ENCODE results near the gene ADGRB3. TPM values are rescaled to one million over a fixed set of nuclear protein-coding genes. Genes with fewer than 3 reads are reported as not detected.

ADGRB3 gene
- total RNA-seq, 4 donors from 2014 or later, result 5.3 to 15.6 (median 7.6) TPM

DNA sequence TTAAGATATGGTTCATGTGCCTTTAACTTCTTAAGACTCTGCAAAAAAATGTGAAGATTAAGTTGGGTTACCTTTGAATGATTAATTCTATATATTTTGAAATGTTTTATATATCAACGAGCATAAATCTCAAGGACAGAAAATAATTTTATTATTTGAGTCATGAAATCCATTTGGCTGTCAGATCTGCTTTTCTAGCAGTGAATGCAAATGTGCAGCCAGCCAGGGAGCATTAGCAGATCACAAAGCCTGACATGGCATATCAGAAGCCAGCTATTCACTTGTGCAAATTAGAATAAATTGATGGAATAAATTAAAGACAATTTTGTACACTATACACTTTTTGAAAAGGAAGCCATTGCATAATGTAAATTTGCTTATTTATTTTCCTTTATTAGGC is 424.3 kb downstream of the ADGRB3 start:
- Histone ChIP-seq H3K4me1 (no peaks in the 10 kb centered on the region), H3K27ac (no peak overlapping the region), H3K9me3 (no peaks in the 10 kb centered on the region), H3K27me3 (no peaks in the 10 kb centered on the region), H3K36me3 (no peaks in the 10 kb centered on the region), H3K4me3 (no peak overlapping the region)
- TF ChIP-seq, protein P1, sequence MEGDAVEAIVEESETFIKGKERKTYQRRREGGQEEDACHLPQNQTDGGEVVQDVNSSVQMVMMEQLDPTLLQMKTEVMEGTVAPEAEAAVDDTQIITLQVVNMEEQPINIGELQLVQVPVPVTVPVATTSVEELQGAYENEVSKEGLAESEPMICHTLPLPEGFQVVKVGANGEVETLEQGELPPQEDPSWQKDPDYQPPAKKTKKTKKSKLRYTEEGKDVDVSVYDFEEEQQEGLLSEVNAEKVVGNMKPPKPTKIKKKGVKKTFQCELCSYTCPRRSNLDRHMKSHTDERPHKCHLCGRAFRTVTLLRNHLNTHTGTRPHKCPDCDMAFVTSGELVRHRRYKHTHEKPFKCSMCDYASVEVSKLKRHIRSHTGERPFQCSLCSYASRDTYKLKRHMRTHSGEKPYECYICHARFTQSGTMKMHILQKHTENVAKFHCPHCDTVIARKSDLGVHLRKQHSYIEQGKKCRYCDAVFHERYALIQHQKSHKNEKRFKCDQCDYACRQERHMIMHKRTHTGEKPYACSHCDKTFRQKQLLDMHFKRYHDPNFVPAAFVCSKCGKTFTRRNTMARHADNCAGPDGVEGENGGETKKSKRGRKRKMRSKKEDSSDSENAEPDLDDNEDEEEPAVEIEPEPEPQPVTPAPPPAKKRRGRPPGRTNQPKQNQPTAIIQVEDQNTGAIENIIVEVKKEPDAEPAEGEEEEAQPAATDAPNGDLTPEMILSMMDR (IDR thresholded peaks at IDR 0.05), result no peak
- no peak for TF ChIP-seq POLR2A (IDR thresholded peaks at IDR 0.05)
- DNase-seq, result no peak
- intact Hi-C loops (cut with DNase I; ENCODE audit: low total_unique reads), result no loop called here

DNA sequence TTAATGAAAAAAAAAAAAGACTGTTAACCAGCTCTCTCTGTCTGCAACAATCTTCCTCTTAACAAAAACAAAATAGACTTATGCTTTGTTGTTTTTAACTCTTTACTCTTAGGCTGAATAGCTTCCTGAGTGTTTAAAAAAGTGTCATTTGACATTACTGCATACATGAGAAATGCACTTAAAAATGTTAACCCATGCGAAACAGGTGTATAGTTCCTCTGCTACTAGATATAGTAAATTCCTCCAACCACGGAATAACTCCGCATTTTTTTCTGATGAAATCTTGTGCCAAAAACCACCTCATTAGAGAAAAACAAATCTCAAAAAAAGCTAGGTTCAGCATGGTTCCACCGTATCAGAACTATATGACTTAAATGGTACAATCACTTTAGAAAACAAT is 426.0 kb downstream of the ADGRB3 start:
- Histone ChIP-seq H3K27me3 (no peaks in the 10 kb centered on the region), H3K4me3 (no peak overlapping the region), H3K4me1 (no peaks in the 10 kb centered on the region), H3K27ac (no peak overlapping the region), H3K36me3 (no peaks in the 10 kb centered on the region), H3K9me3 (no peaks in the 10 kb centered on the region)
- TF ChIP-seq, protein P1 (IDR thresholded peaks at IDR 0.05), result no peak
- no peak for TF ChIP-seq POLR2A (IDR thresholded peaks at IDR 0.05)
- intact Hi-C loops (cut with DNase I; ENCODE audit: low total_unique reads), result no loop called here
- DNase-seq, result no peak

DNA sequence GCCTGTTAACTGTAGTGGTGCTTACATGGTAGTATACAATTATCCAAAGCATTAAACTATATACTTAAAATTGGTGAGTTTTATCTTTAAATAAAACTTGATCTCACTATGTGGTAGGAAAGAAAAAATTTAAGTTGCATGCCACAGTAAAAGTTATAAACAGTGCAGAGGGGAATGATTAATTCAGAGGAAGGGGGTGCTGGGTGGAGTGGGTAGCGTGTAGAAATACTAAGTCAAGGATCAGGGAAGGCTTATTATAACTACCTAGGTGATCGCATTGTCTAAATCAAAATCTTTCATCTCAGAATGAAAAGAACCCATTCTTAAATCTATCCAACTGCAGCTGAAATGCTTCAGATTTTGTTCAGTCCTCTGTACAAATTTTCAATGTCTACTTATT is 428.3 kb downstream of the ADGRB3 start:
- TF ChIP-seq, protein P1 (IDR thresholded peaks at IDR 0.05), result no peak
- TF ChIP-seq POLR2A (IDR thresholded peaks at IDR 0.05), result no peak
- no peak overlapping the region for H3K27ac ChIP-seq
- no peaks in the 10 kb centered on the region for H3K36me3 ChIP-seq
- DNase-seq, result no peak
- H3K4me3 ChIP-seq, result no peak overlapping the region
- intact Hi-C loops (cut with DNase I; ENCODE audit: low total_unique reads), result no loop called here
- no peaks in the 10 kb centered on the region for H3K27me3 ChIP-seq
- no peaks in the 10 kb centered on the region for H3K4me1 ChIP-seq
- H3K9me3 ChIP-seq, result no peaks in the 10 kb centered on the region

DNA sequence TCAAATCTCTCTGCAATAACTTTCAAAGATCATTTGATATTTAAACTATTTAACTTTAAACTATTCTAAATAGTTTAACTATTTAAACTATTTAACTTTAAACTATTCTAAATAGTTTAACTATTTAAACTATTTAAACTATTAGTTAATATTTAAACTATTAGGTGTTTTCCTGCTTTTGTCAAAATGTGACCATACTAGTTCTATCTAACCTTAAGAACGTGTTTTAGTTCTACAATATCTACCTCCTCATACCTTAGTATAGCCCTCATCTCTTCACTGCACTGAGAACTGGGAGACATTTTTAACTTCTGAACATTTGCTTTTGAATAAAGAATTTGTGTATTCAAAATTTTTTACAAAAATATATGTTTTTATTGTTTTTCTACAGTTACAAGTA is 429.1 kb downstream of the ADGRB3 start:
- intact Hi-C loops (cut with DNase I; ENCODE audit: low total_unique reads), result no loop called here

DNA sequence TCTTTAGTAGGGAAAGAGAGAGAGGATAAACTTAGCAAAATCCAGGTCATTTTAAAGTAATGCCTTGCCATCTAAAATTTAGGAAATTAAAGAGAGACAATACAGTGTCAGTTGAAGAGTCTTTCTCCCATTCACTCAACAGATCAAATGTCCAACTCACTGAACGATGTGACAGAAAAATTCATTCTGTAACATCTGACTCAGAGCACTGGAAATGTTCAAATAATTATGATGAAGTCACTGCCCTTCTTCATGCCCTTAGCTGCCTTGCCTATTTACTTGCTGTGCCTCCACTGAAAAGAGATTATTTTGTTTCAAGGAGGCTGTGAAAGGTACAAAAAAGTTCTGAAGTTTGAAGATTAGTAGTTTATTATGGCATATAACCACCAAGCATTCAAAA is 434.8 kb downstream of the ADGRB3 start:
- intact Hi-C loops (cut with DNase I; ENCODE audit: low total_unique reads), result no loop called here
- TF ChIP-seq POLR2A (IDR thresholded peaks at IDR 0.05), result no peak
- TF ChIP-seq, protein P1 (IDR thresholded peaks at IDR 0.05), result no peak

More for the DNA sequence above, 429.1 kb downstream of the ADGRB3 start:
- Histone ChIP-seq H3K9me3 (no peaks in the 10 kb centered on the region), H3K4me3 (no peak overlapping the region), H3K27ac (no peak overlapping the region), H3K36me3 (no peaks in the 10 kb centered on the region), H3K27me3 (no peaks in the 10 kb centered on the region), H3K4me1 (no peaks in the 10 kb centered on the region)
- no peak for DNase-seq
- TF ChIP-seq POLR2A (IDR thresholded peaks at IDR 0.05), result no peak
- TF ChIP-seq, protein P1 (IDR thresholded peaks at IDR 0.05), result no peak

More for the DNA sequence above, 434.8 kb downstream of the ADGRB3 start:
- no peaks in the 10 kb centered on the region for H3K27me3 ChIP-seq
- H3K9me3 ChIP-seq, result no peaks in the 10 kb centered on the region
- no peak for DNase-seq
- H3K36me3 ChIP-seq, result no peaks in the 10 kb centered on the region
- no peak overlapping the region for H3K4me3 ChIP-seq
- no peaks in the 10 kb centered on the region for H3K4me1 ChIP-seq
- no peak overlapping the region for H3K27ac ChIP-seq
